Measurements from ENCODE around the gene SPNS2. TPM values are rescaled to one million over a fixed set of nuclear protein-coding genes. Genes with fewer than 3 reads are reported as not detected.

The SPNS2 gene
- polyA plus RNA-seq, 1 donor (not counting 4 experiments of a cell fraction or from before 2014, with no cell fraction given), result 0.10 TPM

DNA sequence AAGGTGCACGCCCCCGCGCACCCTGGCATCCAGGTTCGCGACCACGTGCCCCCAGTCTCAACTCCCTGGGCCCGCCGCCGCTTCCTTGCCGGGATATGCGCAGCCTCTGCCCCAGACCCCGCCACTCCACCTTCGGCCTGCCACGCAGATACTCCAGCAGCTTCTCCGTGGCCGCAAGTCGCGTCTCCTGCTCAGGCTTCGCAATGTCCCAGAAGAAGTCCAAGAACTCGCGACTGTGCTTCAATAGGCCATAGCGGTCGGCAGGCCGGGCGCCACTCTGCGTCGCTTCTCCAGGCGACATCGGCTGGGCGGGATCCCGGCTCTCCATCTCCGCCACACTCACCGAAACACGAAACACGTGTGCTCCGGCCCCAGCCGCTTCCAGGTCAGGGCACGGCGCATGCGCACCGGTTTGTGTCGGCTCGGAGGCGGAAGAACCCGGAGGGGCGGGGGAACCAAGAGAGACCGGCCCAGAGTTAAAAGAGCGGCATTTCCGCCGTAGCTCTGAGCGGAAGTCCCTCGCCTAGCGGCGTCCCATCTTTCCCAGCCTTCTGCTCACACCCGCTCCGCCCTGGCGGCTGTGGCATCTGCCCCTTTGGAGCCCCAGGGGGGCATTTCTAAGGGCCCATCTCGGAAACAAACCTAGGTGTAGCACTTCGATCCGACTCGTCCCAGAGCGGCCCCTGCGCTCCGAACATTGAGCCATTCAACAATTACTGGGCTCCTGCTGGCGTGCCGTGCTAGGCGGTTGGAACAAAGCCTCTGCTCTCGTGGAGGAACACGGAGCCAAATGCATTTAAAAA lies 56.5 kb downstream of the SPNS2 start, which contains the start of gene MYBBP1A:
Gene MYBBP1A, minus strand, starts transcription at position 388 of the 803 bp plus-strand sequence. Its CDS starts 60 bp downstream, at position 328.
- DNase-seq (ENCODE audit: low read depth, low spot score) (peak; percentile 60), FAIRE-seq (peak; percentile 88)
- H3K4me2 ChIP-seq (ENCODE audit: control insufficient read depth, extremely low read depth, insufficient read depth, low read depth, low read length), result peak within 1 kb of the TSS; percentile 73
- peak within 1 kb of the TSS; percentile 65 for H3K27ac ChIP-seq (ENCODE audit: control insufficient read depth, insufficient read depth, low read length)
- peaks cover 12% of the 10 kb centered on the region for H3K4me1 ChIP-seq (ENCODE audit: control insufficient read depth, extremely low read depth, insufficient read depth, low read length)
- H3K79me2 ChIP-seq (ENCODE audit: control insufficient read depth, insufficient read depth, low read length), result peaks cover 30% of the 10 kb centered on the region
- peak within 1 kb of the TSS; percentile 90 for H3K9ac ChIP-seq (ENCODE audit: control insufficient read depth, extremely low read depth, insufficient read depth, low read length)
- peak within 1 kb of the TSS; percentile 90 to 96 (median 94) for H3K4me3 ChIP-seq (ENCODE audit: control insufficient read depth in 2 of 3, extremely low read depth in 1 of 3, insufficient read depth in 2 of 3, low read depth in 1 of 3, low read length in 3 of 3)
- H3K9me1 ChIP-seq (ENCODE audit: control insufficient read depth, extremely low read depth, insufficient read depth, low read length), result no peaks in the 10 kb centered on the region
- TF ChIP-seq, protein P1, sequence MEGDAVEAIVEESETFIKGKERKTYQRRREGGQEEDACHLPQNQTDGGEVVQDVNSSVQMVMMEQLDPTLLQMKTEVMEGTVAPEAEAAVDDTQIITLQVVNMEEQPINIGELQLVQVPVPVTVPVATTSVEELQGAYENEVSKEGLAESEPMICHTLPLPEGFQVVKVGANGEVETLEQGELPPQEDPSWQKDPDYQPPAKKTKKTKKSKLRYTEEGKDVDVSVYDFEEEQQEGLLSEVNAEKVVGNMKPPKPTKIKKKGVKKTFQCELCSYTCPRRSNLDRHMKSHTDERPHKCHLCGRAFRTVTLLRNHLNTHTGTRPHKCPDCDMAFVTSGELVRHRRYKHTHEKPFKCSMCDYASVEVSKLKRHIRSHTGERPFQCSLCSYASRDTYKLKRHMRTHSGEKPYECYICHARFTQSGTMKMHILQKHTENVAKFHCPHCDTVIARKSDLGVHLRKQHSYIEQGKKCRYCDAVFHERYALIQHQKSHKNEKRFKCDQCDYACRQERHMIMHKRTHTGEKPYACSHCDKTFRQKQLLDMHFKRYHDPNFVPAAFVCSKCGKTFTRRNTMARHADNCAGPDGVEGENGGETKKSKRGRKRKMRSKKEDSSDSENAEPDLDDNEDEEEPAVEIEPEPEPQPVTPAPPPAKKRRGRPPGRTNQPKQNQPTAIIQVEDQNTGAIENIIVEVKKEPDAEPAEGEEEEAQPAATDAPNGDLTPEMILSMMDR (optimal IDR thresholded peaks at IDR 0.05 in 1 of 3, IDR thresholded peaks at IDR 0.05 in 1 of 3, conservative IDR thresholded peaks at IDR 0.05 in 1 of 3; ENCODE audit: extremely low read depth in 1 of 3, insufficient read depth in 2 of 3, low read length in 3 of 3), result no peak
- no peak for TF ChIP-seq EZH2 (IDR thresholded peaks at IDR 0.05; ENCODE audit: low read length)
- dilution Hi-C loops (cut with MboI; ENCODE audit: extremely low pct_ligation_motif_present, low sequenced_read_pairs), result no loop called here
- no peaks in the 10 kb centered on the region for H3K9me3 ChIP-seq (ENCODE audit: control insufficient read depth, low read depth, low read length)
- peak within 1 kb of the TSS; percentile 85 for H2AFZ ChIP-seq (ENCODE audit: control insufficient read depth, low read length)
- H3K36me3 ChIP-seq (ENCODE audit: control insufficient read depth in 2 of 2, extremely low read depth in 1 of 2, insufficient read depth in 2 of 2, low read length in 2 of 2), result peaks cover 22 to 35% of the 10 kb centered on the region in 2 experiments
- no peaks in the 10 kb centered on the region for H4K20me1 ChIP-seq (ENCODE audit: control insufficient read depth, extremely low read depth, insufficient read depth, low read length)
- no peaks in the 10 kb centered on the region for H3K27me3 ChIP-seq (ENCODE audit: control insufficient read depth, extremely low read depth, insufficient read depth, low read length)

DNA sequence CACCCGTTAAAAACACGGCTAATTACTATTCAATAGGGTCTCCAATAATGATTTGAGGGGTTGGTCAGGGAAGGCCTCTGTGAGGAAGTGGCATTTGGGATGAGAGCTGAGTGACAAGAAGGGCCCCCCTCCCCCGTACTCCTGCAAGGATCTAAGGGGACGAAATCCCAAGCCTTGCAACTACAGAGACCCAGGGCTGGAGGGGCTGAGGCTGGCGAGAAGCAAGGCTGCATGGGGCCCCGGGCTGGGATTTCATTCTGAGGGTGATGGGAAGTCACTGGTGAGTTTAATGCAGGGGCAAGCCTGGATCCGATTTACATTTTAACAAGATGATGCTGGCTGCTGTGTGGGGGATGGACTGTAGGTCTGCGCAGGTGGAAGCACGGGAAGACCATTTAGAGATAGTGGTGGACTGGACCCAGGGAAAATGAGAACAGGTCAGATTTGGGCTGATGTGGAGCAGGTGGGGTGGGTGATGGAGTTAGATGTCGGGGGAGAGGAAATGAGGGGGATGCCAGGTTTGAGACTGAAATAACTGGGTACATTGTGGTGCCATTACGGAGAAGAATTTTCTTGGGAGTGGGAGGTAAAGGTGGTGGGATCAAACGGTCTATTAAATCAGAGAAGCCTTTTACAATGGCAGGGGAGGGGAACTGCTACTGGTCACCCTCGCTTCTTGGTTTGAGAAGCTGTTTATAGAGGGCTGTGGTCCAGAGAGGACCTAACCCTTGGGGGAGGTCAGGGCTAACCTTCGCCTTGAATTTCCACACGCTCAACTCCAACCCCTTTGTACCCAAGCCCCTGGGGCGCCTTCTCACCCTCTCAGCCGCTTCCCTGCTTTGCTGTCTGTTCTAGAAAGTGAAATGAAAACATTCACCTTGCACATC lies 57.4 kb downstream of the SPNS2 start:
- no peaks in the 10 kb centered on the region for H3K9me1 ChIP-seq (ENCODE audit: control insufficient read depth, extremely low read depth, insufficient read depth, low read length)
- H3K79me2 ChIP-seq (ENCODE audit: control insufficient read depth, insufficient read depth, low read length), result peaks cover 30% of the 10 kb centered on the region
- H3K4me3 ChIP-seq (ENCODE audit: control insufficient read depth in 2 of 3, extremely low read depth in 1 of 3, insufficient read depth in 2 of 3, low read depth in 1 of 3, low read length in 3 of 3), result peak overlapping the region; percentile 90 to 96 (median 94)
- H3K27me3 ChIP-seq (ENCODE audit: control insufficient read depth, extremely low read depth, insufficient read depth, low read length), result no peaks in the 10 kb centered on the region
- no peak for DNase-seq (ENCODE audit: low read depth, low spot score)
- peak overlapping the region; percentile 73 for H3K4me2 ChIP-seq (ENCODE audit: control insufficient read depth, extremely low read depth, insufficient read depth, low read depth, low read length)
- peak overlapping the region; percentile 72 for H2AFZ ChIP-seq (ENCODE audit: control insufficient read depth, low read length)
- peak overlapping the region; percentile 90 for H3K9ac ChIP-seq (ENCODE audit: control insufficient read depth, extremely low read depth, insufficient read depth, low read length)
- no peak for TF ChIP-seq EZH2 (IDR thresholded peaks at IDR 0.05; ENCODE audit: low read length)
- TF ChIP-seq, protein P1 (optimal IDR thresholded peaks at IDR 0.05 in 1 of 3, IDR thresholded peaks at IDR 0.05 in 1 of 3, conservative IDR thresholded peaks at IDR 0.05 in 1 of 3; ENCODE audit: extremely low read depth in 1 of 3, insufficient read depth in 2 of 3, low read length in 3 of 3), result no peak
- dilution Hi-C loops (cut with MboI; ENCODE audit: extremely low pct_ligation_motif_present, low sequenced_read_pairs), result no loop called here
- peaks cover 18% of the 10 kb centered on the region for H3K4me1 ChIP-seq (ENCODE audit: control insufficient read depth, extremely low read depth, insufficient read depth, low read length)
- H3K9me3 ChIP-seq (ENCODE audit: control insufficient read depth, low read depth, low read length), result no peaks in the 10 kb centered on the region
- no peak for FAIRE-seq
- no peaks in the 10 kb centered on the region for H4K20me1 ChIP-seq (ENCODE audit: control insufficient read depth, extremely low read depth, insufficient read depth, low read length)
- peaks cover 14 to 25% of the 10 kb centered on the region in 2 experiments for H3K36me3 ChIP-seq (ENCODE audit: control insufficient read depth in 2 of 2, extremely low read depth in 1 of 2, insufficient read depth in 2 of 2, low read length in 2 of 2)
- no peak overlapping the region for H3K27ac ChIP-seq (ENCODE audit: control insufficient read depth, insufficient read depth, low read length)
